Measurements from ENCODE around the gene IL10RA.
"Not testable (repeated sequence)": the region's sequence is repeated elsewhere in the genome, so short reads cannot be mapped to it uniquely, and the experiment has no call there.

Gene IL10RA

GRCh38 chr11:118003456-118003855 lies 17.3 kb downstream of the IL10RA start:
- H3K4me3 ChIP-seq (ENCODE audit: low read depth, low read length) = no peak overlapping the region
- DNase-seq (ENCODE audit: low read depth) = no peak
- TF ChIP-seq CTCF (IDR thresholded peaks at IDR 0.05; ENCODE audit: control insufficient read depth, extremely low read depth, insufficient read depth) = no peak

DNA sequence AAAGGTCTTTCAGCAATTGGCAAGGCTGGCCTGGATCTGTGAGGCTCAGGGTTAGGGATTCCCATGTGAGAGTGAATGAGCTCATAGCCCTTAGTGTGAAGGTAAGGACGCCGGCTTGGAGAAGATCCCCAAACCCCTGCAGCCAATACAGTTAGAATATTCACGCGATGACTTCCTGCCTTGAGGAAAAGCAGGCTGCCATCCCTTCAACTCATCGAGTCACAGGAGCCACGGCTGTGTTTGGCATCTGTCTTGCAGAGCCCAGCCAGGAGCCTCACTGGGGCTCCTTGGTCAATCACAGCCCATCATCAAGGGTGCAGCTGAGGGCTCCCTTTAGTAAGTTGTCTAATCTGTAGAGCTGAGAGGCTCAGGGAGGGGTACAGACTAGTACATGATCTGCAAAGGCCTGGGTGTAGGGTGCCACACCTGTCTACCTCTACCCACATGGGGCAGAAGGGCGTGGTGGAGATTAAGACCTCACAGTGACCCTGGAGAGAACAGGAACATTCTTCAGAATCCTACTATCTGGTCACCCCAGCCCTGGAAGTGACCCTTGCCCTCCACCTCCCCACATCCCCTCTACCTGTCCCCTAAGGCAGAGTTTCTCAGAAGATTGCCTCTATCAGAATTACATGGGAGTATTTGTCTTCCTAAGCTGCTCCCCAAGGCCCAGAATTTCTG lies 18.5 kb downstream of the IL10RA start:
- no peak overlapping the region for H3K4me3 ChIP-seq (ENCODE audit: low read depth, low read length)
- DNase-seq (ENCODE audit: low read depth) = no peak
- no peak for TF ChIP-seq CTCF (IDR thresholded peaks at IDR 0.05; ENCODE audit: control insufficient read depth, extremely low read depth, insufficient read depth)

- TF ChIP-seq CTCF (IDR thresholded peaks at IDR 0.05; ENCODE audit: control insufficient read depth, extremely low read depth, insufficient read depth) = no peak
- H3K4me3 ChIP-seq (ENCODE audit: low read depth, low read length) = no peak overlapping the region
- DNase-seq (ENCODE audit: low read depth) = no peak
Observed at GRCh38 chr11:118005224-118006152, 19.3 kb downstream of the IL10RA start.

- no peak for DNase-seq (ENCODE audit: low read depth)
- no peak for TF ChIP-seq CTCF (IDR thresholded peaks at IDR 0.05; ENCODE audit: control insufficient read depth, extremely low read depth, insufficient read depth)
- H3K4me3 ChIP-seq (ENCODE audit: low read depth, low read length) = no peak overlapping the region
Observed at GRCh38 chr11:118006153-118006534, 19.9 kb downstream of the IL10RA start.

DNA sequence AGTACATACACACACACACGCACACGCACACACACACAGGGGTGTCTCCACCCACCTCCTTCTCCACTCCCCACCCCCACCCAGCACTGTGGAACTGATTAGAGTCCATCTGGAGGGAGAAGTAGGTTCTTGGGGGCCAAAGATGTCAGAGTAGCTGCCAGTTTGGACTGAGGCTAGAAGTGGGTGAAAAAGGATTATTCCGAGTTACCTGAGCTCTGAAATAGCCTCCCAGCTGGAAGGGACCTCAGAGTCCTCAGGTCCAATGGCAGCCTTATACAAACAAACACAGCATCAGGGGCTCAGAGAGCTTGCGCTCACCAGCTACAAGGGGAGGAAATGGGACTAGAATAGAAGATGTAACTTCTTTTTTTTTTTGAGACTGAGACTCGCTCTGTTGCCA lies 20.8 kb downstream of the IL10RA start:
- TF ChIP-seq CTCF (IDR thresholded peaks at IDR 0.05; ENCODE audit: control insufficient read depth, extremely low read depth, insufficient read depth) = no peak
- no peak for DNase-seq (ENCODE audit: low read depth)
- no peak overlapping the region for H3K4me3 ChIP-seq (ENCODE audit: low read depth, low read length)

GRCh38 chr11:118007563-118008270 lies 21.5 kb downstream of the IL10RA start:
- DNase-seq (ENCODE audit: low read depth); H3K4me3 ChIP-seq (ENCODE audit: low read depth, low read length): not testable (repeated sequence)
